H1 (cell line): ENCODE data around the gene PI16. TPM values are rescaled to one million over a fixed set of nuclear protein-coding genes. Genes with fewer than 3 reads are reported as not detected.

Experiments used
- CHD7 ChIP-seq: fragments of 300-600 bp; sonication (generic); IDR thresholded peaks from 2 replicates; pipeline ENCODE4 v1.7.1; 2012; ENCODE audit warnings: low read length, moderate library complexity, mild to moderate bottlenecking, inconsistent platforms; ENCODE audit not compliant: insufficient replicate concordance
- CTBP2 ChIP-seq: IDR thresholded peaks from 2 replicates; pipeline ENCODE4 v1.7.0; 2011; ENCODE audit warnings: borderline replicate concordance, mild to moderate bottlenecking, moderate library complexity, mixed read lengths, low read length; ENCODE audit not compliant: insufficient read depth, insufficient read length
- CTCF ChIP-seq, 3 experiments: IDR thresholded peaks; 1 replicate in 2 of 3; 2 replicates in 1 of 3; pipeline versions ENCODE4 v1.5.1 to v1.6.1; 2011; ENCODE audit warnings: low read length in 3 of 3, mild to moderate bottlenecking in 3 of 3, inconsistent platforms in 2 of 3, low read depth in 1 of 3, moderate library complexity in 1 of 3; ENCODE audit not compliant: insufficient read depth in 1 of 3; ENCODE audit errors: control extremely low read depth in 1 of 3
- EGR1 ChIP-seq: IDR thresholded peaks from 2 replicates; pipeline ENCODE4 v1.6.1; 2011; ENCODE audit warnings: low read depth, low read length, borderline replicate concordance
- FOSL1 ChIP-seq: IDR thresholded peaks from 2 replicates; pipeline ENCODE4 v1.6.1; 2011; ENCODE audit warnings: mild to moderate bottlenecking, low read depth, low read length, moderate library complexity; ENCODE audit not compliant: insufficient read depth
- RBBP5 ChIP-seq: IDR thresholded peaks from 2 replicates; pipeline ENCODE4 v1.7.1; 2012; ENCODE audit warnings: low read depth, mild to moderate bottlenecking, inconsistent platforms, low read length, moderate library complexity, borderline replicate concordance
- SP4 ChIP-seq: IDR thresholded peaks from 2 replicates; pipeline ENCODE4 v1.6.1; 2012; ENCODE audit warnings: low read length, inconsistent platforms
- polyA plus RNA-seq, 7 experiments: library from polyadenylated mRNA; depleted of rRNA in 3 of 7; stranded (reverse) in 5 of 7; unstranded in 2 of 7; fragments of >200 nt in 5 of 7; fragments of 200-250 nt in 2 of 7; gene quantifications; 1 replicate in 5 of 7; 2 replicates in 1 of 7; 4 replicates in 1 of 7; pipeline versions ENCODE4 v1.2.1 to v1.2.3, GENCODE V29; 2011 to 2013; ENCODE audit warnings: missing spikeins in 2 of 7, mixed read lengths in 2 of 7
- total RNA-seq: library from RNA; stranded (reverse); fragmentation: NEBNext Ultra II Directional; extraction: Animal tissue kit (Norgen Biotek cat#: 25700); gene quantifications from 2 replicates; pipeline ENCODE4 v1.2.1, GENCODE V29; 2021

The PI16 gene
- total and polyA plus RNA-seq, 2 of the 8 experiments (the other 6 are each of a cell fraction or from before 2014, with no cell fraction given) = 0.05 TPM; not detected in 1

- TF ChIP-seq CHD7 = no peak
- TF ChIP-seq CTCF (IDR thresholded peaks at IDR 0.05; ENCODE audit: control extremely low read depth in 1 of 3, insufficient read depth in 1 of 3, low read depth in 1 of 3, low read length in 3 of 3) = no peak
- no peak for TF ChIP-seq CTBP2
- no peak for TF ChIP-seq RBBP5
- TF ChIP-seq SP4 = no peak
- TF ChIP-seq FOSL1 = no peak
- no peak for TF ChIP-seq EGR1
Measured at GRCh38 chr6:36959555-36960250, 5.2 kb downstream of the PI16 start (continued).
